Erythroblast (primary cell): ENCODE measurements around the gene SOX10.

ENCODE experiments used
- DNase-seq, 2 experiments: peaks; one replicate each; lab custom pipeline; 2025; lab: John Stamatoyannopoulos, UW
- GATA1 ChIP-seq: IDR thresholded peaks from 2 replicates; pipeline ENCODE4 v1.6.1; 2011; ENCODE audit warnings: low read depth, mild to moderate bottlenecking, control low read depth, low read length, moderate library complexity
- POLR2A ChIP-seq: IDR thresholded peaks from 2 replicates; pipeline ENCODE4 v1.6.1; 2011; ENCODE audit warnings: mild to moderate bottlenecking, low read length

SOX10 gene

GRCh38 chr22:37929390-37929789, 55.0 kb downstream of the SOX10 start:
- TF ChIP-seq POLR2A (no peak), GATA1 (no peak)
- DNase-seq: no peak

- DNase-seq: no peak
- TF ChIP-seq GATA1 (no peak), POLR2A (no peak)
Measured at GRCh38 chr22:37927637-37927936, 56.8 kb downstream of the SOX10 start.

- TF ChIP-seq GATA1 (no peak), POLR2A (no peak)
- peak; percentile 66 to 82 for DNase-seq
Measured at GRCh38 chr22:37926771-37927636, 57.4 kb downstream of the SOX10 start.

GRCh38 chr22:37926358-37926757, 58.0 kb downstream of the SOX10 start:
- TF ChIP-seq GATA1: no peak
- no peak for TF ChIP-seq POLR2A
- no peak for DNase-seq

- no peak for DNase-seq
- TF ChIP-seq POLR2A (no peak), GATA1 (no peak)
Measured at GRCh38 chr22:37925767-37926166, 58.6 kb downstream of the SOX10 start.

- no peak for TF ChIP-seq GATA1
- no peak for TF ChIP-seq POLR2A
- no peak for DNase-seq
Measured at GRCh38 chr22:37925330-37925729, 59.0 kb downstream of the SOX10 start.

- TF ChIP-seq GATA1: no peak
- TF ChIP-seq POLR2A: no peak
- no peak for DNase-seq
Measured at GRCh38 chr22:37924386-37925065, 59.8 kb downstream of the SOX10 start.

DNA sequence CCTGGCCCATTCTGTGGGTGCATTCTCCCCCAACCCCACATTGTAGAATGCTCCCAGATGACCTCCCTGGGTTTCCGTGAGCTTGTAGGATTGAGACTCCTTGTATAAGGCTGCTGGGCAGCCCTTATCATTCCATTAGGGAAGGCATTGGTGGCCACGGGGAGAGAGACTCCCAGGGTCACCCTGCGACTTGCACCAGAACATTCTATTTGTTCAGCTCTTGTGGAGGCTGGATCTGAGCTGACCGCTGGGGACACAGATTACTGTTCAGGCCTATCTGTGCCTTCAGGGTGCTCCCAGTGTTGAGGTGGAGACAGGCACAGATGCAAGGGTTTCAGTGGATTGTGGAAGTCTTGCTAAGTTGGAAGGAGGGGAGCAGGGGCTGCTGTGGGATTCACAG, 60.4 kb downstream of the SOX10 start:
- TF ChIP-seq POLR2A (no peak), GATA1 (no peak)
- DNase-seq: no peak
